HG03432 (cell line): ENCODE results near the gene GALNT15.

Source experiments
- ATAC-seq: cut with Tn5 transposase; IDR thresholded peaks from one replicate; pipeline ENCODE4 v1.9.1; 2021; ENCODE audit warnings: mild to moderate bottlenecking, moderate library complexity; ENCODE audit not compliant: unreplicated experiment

GALNT15 gene

DNA sequence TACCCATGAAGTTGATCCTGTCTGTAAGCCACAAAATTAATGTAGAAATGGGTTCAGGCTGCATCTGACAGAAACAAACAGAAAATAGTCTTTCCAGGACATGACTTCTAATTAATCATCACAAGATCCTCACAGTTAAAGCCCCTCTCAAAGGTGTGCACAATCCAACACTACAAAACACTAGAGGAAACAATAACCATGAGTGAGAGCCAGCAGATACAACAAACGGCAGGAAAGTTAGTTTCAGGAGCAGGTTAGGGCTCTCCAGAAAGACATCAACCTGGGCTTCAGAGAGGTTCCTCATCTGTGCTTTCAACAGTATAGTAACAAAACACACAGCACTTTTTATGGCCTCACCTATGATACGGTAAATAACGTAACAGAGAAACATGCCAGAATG is 47.5 kb downstream of the GALNT15 start:
- ATAC-seq, result no peak

DNA sequence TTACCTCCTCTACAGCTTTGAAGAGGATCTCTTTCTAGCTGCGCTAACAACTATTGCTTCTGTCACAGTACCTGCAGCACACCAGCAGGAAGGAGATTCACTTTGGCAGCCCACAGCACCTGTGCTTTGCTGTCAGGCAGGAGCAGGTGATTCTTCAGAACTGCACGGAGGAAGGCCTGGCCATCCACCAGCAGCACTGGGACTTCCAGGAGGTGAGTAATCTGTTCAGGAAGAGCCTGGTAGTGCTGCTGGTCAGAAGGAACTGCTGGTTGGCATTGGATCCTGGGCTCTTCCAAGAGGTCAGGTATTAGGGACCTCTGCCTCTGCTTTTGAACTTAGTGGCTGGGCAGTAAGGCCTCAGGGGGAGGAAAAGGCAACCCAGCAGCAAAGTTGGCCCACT is 48.1 kb downstream of the GALNT15 start:
- no peak for ATAC-seq

DNA sequence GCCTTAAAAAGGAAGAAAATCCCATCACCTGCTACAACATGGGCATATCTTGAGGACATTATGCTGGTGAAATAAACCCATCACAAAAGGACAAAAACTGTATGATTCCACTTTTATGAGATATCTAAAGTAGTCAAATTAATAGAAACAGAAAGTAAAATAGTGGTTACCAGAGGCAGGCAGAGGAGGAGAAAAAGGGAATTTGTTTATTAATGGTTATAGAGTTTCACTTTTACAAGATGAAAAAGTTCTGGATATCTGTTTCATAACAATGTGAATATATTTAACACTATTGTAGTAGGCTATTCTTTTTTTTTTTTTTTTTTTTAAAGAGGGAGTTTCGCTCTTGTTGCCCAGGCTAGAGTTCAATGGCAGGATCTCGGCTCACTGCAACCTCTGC is 49.8 kb downstream of the GALNT15 start:
- no peak for ATAC-seq

DNA sequence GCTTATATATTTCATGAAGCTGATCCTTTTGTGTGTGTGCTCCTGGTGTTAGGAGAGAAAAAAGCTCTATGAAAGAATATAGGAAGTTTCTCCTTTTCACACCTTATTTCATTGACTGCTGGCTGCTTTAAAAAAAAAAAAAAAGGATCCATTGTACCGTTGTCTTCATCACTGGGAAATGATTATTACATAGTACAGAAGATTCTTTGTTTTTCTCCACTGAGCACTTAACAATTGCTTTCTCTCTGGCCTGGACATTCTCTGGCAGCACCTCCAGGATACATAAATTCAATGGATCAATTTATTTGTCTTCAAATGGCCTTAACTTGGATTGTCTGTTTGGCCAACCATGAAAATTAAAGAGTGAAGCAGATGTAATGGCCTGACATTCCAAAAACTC is 53.1 kb downstream of the GALNT15 start:
- no peak for ATAC-seq

DNA sequence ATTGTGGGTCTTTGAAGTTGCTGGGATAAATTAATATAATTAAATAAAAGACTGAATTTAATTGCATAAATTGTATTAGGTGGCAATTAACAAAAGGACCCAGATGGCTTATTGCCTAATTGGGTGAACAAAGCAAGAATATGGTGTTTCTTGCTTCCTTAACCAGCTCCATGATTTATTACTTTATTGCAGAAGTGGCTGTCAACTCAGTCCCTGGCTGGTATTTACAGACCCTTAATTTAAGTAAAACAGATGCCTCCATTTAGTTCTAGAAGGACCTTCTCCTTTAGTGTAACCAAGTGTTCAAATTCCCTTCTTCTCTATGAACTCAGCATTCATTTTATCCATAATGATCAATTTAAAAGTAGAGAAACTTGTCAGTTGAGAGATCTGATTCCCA is 55.2 kb downstream of the GALNT15 start:
- ATAC-seq, result no peak

DNA sequence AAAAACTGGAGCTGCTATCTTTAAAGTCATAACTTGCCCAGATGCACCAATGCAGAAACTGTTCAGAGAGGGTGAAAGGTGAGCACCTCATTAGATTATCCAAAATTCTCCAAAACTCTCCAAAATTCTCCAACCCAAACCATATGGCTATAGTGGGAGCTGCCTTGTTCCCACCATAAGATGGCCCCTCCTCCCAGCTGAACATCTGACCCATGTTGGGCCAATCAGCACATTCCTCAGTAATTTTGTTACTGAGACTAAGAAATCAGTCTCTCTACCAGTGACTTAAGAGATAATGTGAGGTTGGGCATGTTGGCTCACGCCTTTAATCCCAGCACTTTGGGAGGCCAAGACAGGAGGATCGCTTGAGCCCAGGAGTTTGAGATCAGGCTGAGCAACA is 57.5 kb downstream of the GALNT15 start:
- no peak for ATAC-seq

DNA sequence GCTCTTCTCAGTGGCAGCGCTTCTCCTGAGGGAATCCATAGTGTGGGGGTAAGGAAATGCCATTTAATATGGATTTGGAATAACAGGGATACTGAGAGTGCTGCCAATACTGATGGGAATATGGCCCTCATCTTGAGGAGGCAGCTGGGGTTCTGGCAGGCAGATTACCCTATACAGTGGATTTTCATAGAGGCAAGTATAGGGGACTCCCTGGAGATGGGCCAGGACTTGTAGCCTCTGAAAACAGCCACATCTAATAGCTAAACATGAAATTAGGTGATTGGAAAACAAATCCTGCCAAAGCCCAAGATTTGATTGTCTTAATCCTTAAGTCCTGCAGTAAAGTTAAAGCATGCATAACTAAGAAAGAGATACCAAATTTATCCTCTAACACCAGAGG is 59.3 kb downstream of the GALNT15 start:
- ATAC-seq, result no peak

DNA sequence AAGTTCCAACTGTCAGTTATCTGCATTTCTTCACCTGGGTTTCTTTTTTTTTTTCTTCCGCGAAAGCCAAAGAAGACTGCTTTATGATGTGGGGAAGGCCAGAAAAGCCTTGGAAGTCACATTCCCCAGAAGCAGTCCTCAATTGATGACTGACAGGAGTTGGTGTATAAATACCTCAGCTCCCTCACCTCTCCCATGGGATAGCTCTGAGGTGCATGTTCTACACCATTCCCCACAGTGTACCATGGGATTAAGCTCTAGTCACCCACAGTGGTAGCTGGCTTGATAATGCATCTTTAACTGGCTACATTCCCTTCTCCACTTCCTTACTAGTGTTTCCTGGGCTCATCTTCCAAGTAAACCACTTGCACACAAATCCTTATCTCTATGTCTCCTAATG is 59.8 kb downstream of the GALNT15 start:
- no peak for ATAC-seq

DNA sequence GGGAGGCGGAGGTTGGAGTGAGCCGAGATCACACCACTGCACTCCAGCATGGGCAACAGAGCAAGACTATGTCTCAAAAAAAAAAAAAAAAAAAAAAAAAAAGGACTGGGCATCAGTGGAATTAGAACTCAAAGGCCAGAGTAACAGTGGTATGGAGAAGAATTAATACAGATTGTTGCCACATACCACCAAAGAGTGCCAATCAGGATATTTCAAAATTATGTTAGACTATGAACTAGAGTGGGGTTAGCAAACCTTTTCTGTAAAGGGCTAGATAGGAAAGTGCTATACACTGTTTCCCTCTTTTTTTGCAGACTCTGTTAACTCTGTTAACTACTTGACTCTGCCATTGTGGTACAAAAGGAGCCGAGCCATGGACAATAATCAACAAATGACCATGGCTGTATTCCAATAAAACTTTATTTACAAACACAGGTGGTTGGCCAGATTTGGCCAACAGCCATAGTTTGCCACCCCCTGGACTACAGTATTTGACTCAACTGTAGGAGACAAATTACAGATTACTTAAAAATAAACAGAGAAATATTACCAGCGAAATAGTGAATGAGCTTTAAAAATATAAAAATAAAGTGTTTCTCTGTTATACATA is 61.7 kb downstream of the GALNT15 start:
- no peak for ATAC-seq

DNA sequence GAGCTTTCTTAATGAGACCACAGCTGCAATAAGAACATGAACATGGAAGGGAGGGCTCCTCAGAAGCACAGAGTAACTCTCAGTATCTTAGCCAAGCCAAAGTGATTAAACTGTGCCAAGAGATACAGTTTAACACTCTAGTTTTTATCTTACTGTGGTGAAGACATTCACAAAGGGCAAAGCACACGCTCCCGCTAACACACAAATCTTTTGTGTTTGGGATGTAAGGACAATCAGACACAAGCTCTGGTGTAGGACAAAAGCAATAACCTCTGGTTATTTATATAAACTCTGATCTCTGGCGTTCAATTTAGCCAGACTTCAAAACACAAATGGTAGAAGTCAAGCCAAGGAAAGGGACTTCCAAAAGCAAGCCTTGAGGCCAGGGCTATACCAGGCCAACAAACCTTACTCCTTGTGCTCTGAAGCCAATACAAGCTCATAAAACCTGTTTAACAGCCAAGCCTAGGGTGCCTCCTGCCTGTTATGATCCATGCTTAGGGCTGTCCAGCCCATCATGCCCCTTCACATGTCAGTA is 62.4 kb downstream of the GALNT15 start:
- ATAC-seq, result no peak

DNA sequence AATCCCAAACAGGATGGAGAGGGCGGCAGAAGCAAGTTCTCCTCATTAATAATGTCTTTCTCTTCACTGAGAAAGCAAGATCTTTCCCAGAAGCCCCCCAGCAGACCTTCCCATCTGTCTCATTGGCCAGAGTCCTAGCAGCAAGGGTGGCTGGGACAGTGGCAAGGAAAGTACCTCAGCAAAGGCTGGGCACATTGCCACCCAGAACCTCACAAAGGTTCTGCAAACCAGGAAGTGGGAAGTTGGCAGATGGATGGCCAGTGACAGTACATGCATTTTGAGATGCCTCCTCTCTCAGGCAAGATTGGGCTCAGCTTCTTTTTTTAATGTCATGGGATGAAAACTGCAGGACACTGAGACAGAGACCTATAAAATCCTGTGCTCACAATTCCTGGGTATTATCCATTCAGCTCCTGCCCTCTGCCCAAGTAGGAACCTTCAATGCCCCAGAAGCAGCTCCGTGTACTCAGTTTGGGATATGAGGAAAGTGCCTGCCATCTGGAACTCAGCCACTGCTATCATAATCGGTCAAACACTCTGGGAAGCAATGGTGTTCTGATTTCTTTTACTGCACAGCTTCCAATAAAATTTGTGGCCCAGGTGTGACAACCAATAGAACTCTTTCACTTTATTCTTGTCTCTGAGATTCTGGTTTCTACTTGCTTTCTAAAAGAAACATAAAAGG is 64.7 kb downstream of the GALNT15 start:
- ATAC-seq, result no peak

DNA sequence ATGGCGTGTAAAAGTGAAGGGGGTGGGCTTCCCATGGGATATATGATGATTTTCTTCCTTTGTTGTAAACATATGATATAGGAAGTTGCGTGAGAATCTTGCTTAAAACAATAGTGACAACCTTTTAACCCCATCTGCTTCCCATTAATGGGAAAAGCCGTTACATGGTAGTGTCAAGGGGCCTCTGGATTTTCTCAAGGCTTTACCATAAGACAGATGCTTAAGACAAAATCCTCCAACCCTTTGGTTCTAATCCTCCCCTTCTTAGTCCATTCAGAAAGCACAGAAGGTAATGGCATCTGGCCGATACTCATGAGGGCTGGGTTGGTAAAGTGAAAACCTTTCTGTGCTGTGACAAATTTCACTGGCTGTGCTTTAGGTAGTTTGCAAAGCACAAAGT is 65.3 kb downstream of the GALNT15 start:
- ATAC-seq, result no peak

DNA sequence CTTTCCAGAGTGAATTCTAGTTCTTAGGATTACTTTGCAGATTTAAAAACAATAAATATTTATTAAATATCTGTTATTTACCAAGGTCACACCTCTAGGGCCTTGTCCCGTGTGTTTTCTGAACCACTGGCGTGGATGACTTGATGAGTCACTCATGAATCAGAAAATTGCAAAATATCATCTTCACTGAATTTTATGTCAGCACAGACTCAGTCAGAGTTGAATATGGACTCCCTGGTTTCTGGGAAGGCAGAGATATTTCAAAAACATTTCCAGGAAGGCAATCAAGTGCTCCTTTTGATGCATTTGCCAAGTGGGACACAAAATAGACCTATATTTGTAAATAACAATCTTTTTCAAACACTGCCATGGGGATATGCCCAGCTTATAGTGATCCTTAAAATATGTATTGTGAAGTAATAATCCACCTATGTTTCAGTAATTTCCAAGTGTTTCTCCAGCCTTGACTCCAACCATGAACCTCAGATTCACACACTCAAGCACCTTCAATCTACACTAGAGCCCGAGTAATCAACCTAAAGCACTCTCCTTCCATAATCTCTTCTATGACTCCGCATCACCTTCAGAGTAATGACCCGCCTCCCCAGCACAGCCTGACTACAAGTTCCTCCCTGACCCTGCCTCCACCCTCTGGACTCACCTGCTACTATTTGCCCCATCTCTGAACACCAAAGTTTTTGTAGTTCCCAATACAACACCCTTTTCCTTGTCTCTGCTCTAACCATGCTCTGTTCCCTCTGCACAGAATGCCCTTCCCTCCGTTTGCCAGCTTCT is 65.9 kb downstream of the GALNT15 start:
- ATAC-seq, result no peak

DNA sequence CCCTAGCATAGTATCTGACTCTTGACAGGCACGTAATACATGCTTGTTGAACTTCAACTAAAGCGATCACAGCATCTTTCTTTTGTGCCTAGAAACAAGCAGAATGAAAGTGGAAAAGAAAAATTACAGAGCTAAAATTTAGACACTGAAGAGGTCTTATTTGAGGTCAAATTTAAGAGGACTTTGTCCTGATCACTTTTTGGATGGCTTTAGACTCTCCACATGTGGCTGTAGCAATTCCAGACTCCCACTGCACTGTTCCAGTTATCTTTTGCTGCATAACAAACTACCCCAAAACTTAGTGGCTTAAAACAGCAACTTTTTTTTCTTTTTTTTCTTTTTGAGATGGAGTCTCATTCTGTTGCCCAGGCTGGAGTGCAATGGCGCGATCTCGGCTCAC is 66.7 kb downstream of the GALNT15 start:
- ATAC-seq, result no peak

DNA sequence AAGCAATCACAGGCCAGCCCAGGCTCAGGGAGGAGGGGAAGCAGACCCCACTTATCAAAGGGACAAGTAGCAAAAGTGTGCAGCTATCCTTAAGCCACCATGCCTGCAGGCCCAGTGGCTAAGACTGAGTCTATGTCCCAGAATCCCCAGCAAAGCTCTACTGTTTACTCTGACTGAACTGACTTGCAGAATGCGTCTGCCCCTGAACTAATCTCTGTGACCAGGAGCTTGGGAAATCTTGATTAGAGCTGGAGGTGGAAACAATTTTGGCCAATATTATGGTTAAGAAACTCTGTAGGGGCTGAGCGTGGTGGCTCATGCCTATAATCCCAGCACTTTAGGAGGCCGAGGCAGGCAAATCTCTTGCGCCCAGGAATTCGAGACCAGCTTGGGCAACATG is 67.7 kb downstream of the GALNT15 start:
- no peak for ATAC-seq

DNA sequence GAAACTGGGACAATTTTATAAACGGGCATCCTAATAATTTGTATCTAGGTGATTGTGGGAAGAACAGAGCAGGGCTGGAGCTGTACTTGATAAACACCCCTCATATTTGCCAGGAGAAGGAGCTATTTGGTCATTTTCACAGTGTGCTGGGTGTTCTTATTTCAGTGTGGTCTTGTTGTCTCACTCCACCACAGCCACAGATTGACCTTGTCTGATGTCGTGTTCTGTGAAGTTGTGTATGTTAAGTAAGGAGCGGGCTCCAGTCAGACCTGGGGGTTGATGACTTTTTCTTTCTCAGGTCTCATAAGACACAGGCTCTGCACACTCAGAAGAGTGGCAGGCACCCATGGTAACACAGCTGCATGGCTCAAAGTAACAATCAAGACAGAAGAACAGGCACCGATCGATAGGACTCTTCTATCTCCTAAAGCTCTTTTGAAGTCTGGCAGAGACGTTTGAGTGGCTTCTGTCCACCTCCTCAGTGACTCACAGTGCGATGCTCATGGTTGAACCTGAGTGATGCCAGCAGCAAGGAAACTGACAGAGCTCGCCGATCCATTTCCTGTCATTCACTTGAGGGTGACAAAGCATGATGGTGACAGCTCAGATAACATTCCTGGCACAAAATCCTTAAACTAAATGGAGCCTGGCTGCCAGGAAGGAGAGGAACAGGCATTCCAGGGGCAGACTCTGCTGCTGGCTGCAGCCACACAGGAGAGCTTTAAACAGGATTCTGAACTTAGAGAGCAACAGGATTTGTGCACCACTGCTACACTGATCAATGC is 69.4 kb downstream of the GALNT15 start:
- no peak for ATAC-seq

DNA sequence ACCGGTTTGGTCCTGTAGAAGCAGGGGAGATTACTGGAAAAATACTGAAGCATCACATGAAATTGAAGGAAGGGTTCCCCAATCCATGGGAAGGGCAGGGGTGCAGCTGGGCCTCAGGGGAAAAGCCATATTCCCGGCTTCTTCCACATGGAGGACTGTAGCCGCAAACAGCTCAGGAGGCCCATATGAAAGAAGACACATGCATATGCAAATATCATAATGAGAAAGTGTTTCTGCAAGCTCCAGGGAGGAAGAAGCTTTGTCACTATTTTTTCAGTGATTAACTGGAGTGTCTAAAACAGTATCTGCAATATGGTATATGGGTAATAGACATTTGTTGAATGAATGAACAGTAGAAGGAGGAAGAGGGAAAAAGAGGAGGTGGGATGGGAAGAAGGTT is 71.1 kb downstream of the GALNT15 start:
- ATAC-seq, result no peak

DNA sequence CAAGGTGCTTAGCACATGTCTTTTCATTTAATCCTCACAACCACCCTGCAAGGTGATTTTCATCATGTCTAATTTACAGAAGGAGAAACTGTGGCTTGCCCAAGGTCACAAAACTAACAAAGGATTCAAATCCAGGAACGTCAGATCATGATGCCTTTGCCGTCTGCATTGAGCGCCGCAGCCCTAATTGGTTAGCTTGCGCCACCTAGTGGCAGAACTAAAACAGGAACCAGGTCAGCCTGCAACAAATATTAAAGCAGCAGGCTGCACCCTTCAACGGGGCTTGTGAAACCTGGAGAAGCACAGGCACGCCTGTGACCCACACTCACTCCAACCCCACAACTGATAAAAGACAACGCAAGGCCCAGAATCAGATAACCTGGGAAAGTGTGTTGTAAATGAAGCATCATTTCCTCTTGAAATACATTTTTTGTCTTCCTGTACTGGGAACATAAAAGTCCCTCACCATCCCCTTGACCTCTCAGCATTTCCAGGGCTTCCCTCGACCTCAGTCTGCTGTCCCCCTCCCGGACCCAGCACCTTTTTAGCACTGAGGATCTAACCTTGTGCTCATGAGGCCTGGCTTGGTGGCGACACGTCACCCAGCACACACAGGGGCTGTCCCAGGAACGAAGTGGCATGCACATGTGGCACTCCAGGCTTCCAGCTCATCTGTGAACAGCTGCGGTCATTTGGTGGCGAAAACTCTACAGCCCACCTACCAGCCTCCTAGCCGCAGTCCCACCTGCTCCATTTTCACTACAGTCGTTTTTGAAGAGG is 73.0 kb downstream of the GALNT15 start:
- ATAC-seq, result peak; percentile 81

DNA sequence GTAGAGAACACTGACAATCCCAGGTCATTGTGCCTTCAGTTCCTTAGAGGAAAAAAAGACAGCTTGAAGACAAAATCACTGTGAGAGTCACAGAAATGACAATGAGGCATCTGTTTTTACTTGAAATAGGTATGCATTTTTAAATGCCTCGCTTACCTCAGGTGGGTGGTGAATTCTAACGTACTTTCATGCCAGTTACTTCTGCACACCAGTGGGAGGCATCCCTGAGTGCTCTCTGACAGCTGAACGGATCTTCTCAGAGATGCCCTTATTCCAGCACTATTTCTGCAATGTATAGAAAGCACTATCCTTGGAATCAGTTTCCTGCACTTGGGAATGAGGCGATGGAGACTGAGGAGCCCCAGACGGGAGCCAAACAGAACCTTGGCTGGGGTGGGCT is 74.1 kb downstream of the GALNT15 start:
- no peak for ATAC-seq

DNA sequence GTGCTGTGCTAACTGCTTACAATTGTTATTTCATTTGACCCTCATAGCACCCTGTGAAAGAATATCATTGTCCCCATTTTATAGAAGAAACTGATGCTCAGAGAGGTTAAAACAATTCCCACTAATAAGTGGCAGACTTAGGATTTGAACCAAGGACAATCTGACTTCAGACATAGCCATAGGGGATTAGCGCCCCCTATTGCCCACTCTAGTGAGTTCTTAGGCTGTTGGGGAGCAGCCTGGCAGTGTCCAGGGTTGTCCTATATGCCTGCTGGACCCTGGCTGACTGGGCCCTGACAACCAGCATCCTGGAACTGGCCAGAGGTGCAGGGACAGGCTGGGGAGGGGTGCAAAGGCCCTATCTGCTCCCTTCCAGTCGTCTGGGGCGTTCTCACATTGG is 74.9 kb downstream of the GALNT15 start:
- no peak for ATAC-seq
